K562 (cell line): ENCODE data around the gene AKAP12. TPM values are rescaled to one million over a fixed set of nuclear protein-coding genes. Genes with fewer than 3 reads are reported as not detected.

ENCODE experiments used
- ATAC-seq: fragments of 200-7000 bp; cut with Tn5 transposase; 3 replicates; pipeline ENCODE4 v1.9.1; 2020; ENCODE audit warnings: moderate library complexity
- BruUV-seq: library from RNA; stranded (reverse); fragments of 400-500 nt; replicated peaks from 2 replicates; lab custom pipeline; 2021; lab: Mats Ljungman, UMichigan
- CTCF ChIA-PET: fragments of 300-600 bp; formaldehyde crosslinking; extraction: SDS; loops from one replicate; lab custom pipeline; 2021; ENCODE audit warnings: low intra/inter-chr PET ratio; lab: Yijun Ruan, JAX
- POLR2A ChIA-PET: fragments of 300-600, 350-650 bp; sonication (Branson Sonifier 250); formaldehyde crosslinking; extraction: SDS; loops from one replicate; lab custom pipeline; 2021; ENCODE audit warnings: antibody characterized with exemption, inconsistent platforms; lab: Yijun Ruan, JAX
- DNase-seq, 4 experiments: peaks; one replicate each; pipeline versions ENCODE4 v3.0.0 to v3.0.0-alpha.2; 2011 to 2018; ENCODE audit warnings: low spot score in 3 of 4, mixed read lengths in 3 of 4; ENCODE audit errors: extremely low read depth in 1 of 4
- FAIRE-seq: peaks from 2 replicates; lab custom pipeline; 2011; peaks lifted over from hg19 to GRCh38; lab: Jason Lieb, UNC
- H2AFZ ChIP-seq: 2 replicates; pipeline ENCODE4 v1.6.0; 2011; ENCODE audit warnings: low read depth, low read length, control low read depth, inconsistent platforms
- H3K27ac ChIP-seq: fragments of 200-600 bp; 3 replicates; pipeline ENCODE4 v1.8.0; 2011; ENCODE audit warnings: low read depth, mild to moderate bottlenecking, control low read depth, inconsistent platforms, low read length, moderate library complexity, mixed read lengths; ENCODE audit errors: extremely low read depth
- H3K27me3 ChIP-seq, 2 experiments: fragments of 300-600 bp in 1 of 2; 2 replicates in 1 of 2; 3 replicates in 1 of 2; pipeline versions ENCODE4 v1.6.0 to v1.8.0; 2011; ENCODE audit warnings: inconsistent platforms in 2 of 2, low read length in 2 of 2, mild to moderate bottlenecking in 1 of 2, mixed read lengths in 1 of 2, moderate library complexity in 1 of 2; ENCODE audit not compliant: control insufficient read depth in 2 of 2, insufficient read depth in 2 of 2
- H3K36me3 ChIP-seq: fragments of 300-600 bp; 3 replicates; pipeline ENCODE4 v1.8.0; 2011; ENCODE audit warnings: mild to moderate bottlenecking, low read length, inconsistent platforms; ENCODE audit not compliant: control insufficient read depth, insufficient read depth
- H3K4me1 ChIP-seq, 2 experiments: fragments of 200-600 bp in 1 of 2; replicated peaks in 1 of 2; 2 replicates in 1 of 2; 3 replicates in 1 of 2; pipeline versions ENCODE4 v1.5.1 to v1.8.0; 2011; ENCODE audit warnings: inconsistent platforms in 2 of 2, low read length in 2 of 2, mild to moderate bottlenecking in 1 of 2, mixed read lengths in 1 of 2, moderate library complexity in 1 of 2; ENCODE audit not compliant: control insufficient read depth in 2 of 2, insufficient read depth in 2 of 2
- H3K4me2 ChIP-seq: 2 replicates; pipeline ENCODE4 v1.6.1; 2011; ENCODE audit warnings: low read length, control low read depth, inconsistent platforms, mixed read lengths; ENCODE audit not compliant: insufficient read depth
- H3K4me3 ChIP-seq: fragments of 200-600 bp; sonication (generic), shearing (Covaris generic); 2 replicates; pipeline ENCODE4 v1.5.1; 2016; ENCODE audit warnings: control low read depth, inconsistent platforms
- H3K79me2 ChIP-seq: fragments of 200-600 bp; 3 replicates; pipeline ENCODE4 v1.8.0; 2011; ENCODE audit warnings: low read length, inconsistent platforms; ENCODE audit not compliant: control insufficient read depth, insufficient read depth
- H3K9ac ChIP-seq, 2 experiments: 2 replicates each; pipeline versions ENCODE4 v1.6.0 to v1.6.1; 2011; ENCODE audit warnings: low read depth in 2 of 2, low read length in 2 of 2, control low read depth in 1 of 2, inconsistent platforms in 1 of 2, mild to moderate bottlenecking in 1 of 2, mixed read lengths in 1 of 2; ENCODE audit not compliant: insufficient read depth in 1 of 2
- H3K9me1 ChIP-seq: one replicate; pipeline ENCODE4 v1.6.0; 2011; ENCODE audit warnings: inconsistent platforms, mild to moderate bottlenecking, low read length, moderate library complexity; ENCODE audit not compliant: control insufficient read depth, insufficient read depth
- H3K9me3 ChIP-seq: replicated peaks from 2 replicates; pipeline ENCODE4 v1.5.1; 2011; ENCODE audit warnings: low read depth, low read length, inconsistent platforms; ENCODE audit not compliant: control insufficient read depth, insufficient read depth
- H4K20me1 ChIP-seq: replicated peaks from 2 replicates; pipeline ENCODE4 v1.6.1; 2011; ENCODE audit warnings: low read length, inconsistent platforms, mixed read lengths; ENCODE audit not compliant: control insufficient read depth, insufficient read depth
- CREBBP ChIP-seq: IDR thresholded peaks from one replicate; pipeline ENCODE4 v1.6.1; 2012; ENCODE audit warnings: low read depth, mild to moderate bottlenecking, control low read depth, inconsistent platforms, low read length
- DACH1 ChIP-seq: fragments of 450-650 bp; IDR thresholded peaks from 2 replicates; pipeline ENCODE4 v1.6.1; 2018; ENCODE audit not compliant: partially characterized antibody
- GTF2A2 ChIP-seq: IDR thresholded peaks from 2 replicates; pipeline ENCODE4 v1.6.1; 2016; ENCODE audit warnings: mild to moderate bottlenecking, missing genetic modification characterization, missing compliant biosample characterization
- JUND ChIP-seq, 2 experiments: IDR thresholded peaks; 2 replicates in 1 of 2; 3 replicates in 1 of 2; pipeline ENCODE4 v1.6.1; 2011; ENCODE audit warnings: borderline replicate concordance in 2 of 2, low read depth in 2 of 2, low read length in 2 of 2, improper control_type of control experiment in 1 of 2, missing biosample characterization in 1 of 2, missing genetic modification characterization in 1 of 2, missing genetic modification reagents in 1 of 2
- MCM3 ChIP-seq: fragments of 450-650 bp; IDR thresholded peaks from 2 replicates; pipeline ENCODE4 v1.6.1; 2016
- PURB ChIP-seq: sonication (generic); formaldehyde crosslinking; IDR thresholded peaks from 2 replicates; pipeline ENCODE4 v1.9.0; 2021; ENCODE audit warnings: low read depth, mild to moderate bottlenecking, missing genetic modification reagents
- SIX5 ChIP-seq, 2 experiments: IDR thresholded peaks; 2 replicates each; pipeline ENCODE4 v1.6.1; 2011; ENCODE audit warnings: low read length in 2 of 2, borderline replicate concordance in 1 of 2, low read depth in 1 of 2, mild to moderate bottlenecking in 1 of 2, moderate library complexity in 1 of 2; ENCODE audit not compliant: insufficient read depth in 1 of 2
- TEAD1 ChIP-seq, 2 experiments: fragments of 450-650 bp in 1 of 2; sonication (generic) in 1 of 2; formaldehyde crosslinking; IDR thresholded peaks; 2 replicates each; pipeline versions ENCODE4 v1.4.0 to v1.8.0; 2020 to 2022; ENCODE audit warnings: mild to moderate bottlenecking in 2 of 2, missing genetic modification reagents in 1 of 2
- ZNF146 ChIP-seq: IDR thresholded peaks from one replicate; pipeline ENCODE4 v1.6.1; 2018; ENCODE audit warnings: missing compliant biosample characterization; ENCODE audit not compliant: unreplicated experiment
- WGBS: fragments of 100-300 bp; shearing (Covaris generic); methylation state at CpG from one replicate; pipeline ENCODE4 v1.1.6; 2016; ENCODE audit warnings: low coverage, mixed read lengths; ENCODE audit not compliant: insufficient coverage; ENCODE audit errors: missing lambda C conversion rate; 5-methylcytosine and 5-hydroxymethylcytosine counted together
- in situ Hi-C: fragments of 300-500 bp; cut with MboI; formaldehyde crosslinking; loops from 4 replicates; pipeline ENCODE4 v1.15.0; 2018; ENCODE audit warnings: inconsistent platforms, mixed read lengths
- intact Hi-C: fragments of 100-400 bp; cut with micrococcal nuclease; formaldehyde crosslinking; loops from 2 replicates; pipeline ENCODE4 v1.14.2; 2022
- polyA plus RNA-seq, 8 experiments: library from polyadenylated mRNA; depleted of rRNA in 4 of 8; stranded (reverse) in 5 of 8; unstranded in 3 of 8; fragments of >200 nt; fragmentation: Nextera tagmentation in 2 of 8; fragmentation: Illumina TruSeq in 1 of 8; extraction: Ambion mirVana in 2 of 8; extraction: Trizol in 1 of 8; gene quantifications; 2 replicates each; pipeline versions ENCODE4 v1.2.1 to v1.2.3, GENCODE V29; 2011 to 2014; ENCODE audit warnings: inconsistent platforms in 1 of 8, missing spikeins in 1 of 8
- total RNA-seq, 7 experiments: library from RNA; depleted of rRNA in 6 of 7; stranded (reverse); fragments of >200 nt in 6 of 7; fragmentation: Illumina TruSeq in 2 of 7; extraction: Trizol in 2 of 7; gene quantifications; 2 replicates each; pipeline versions ENCODE4 v1.2.1 to v1.2.3, GENCODE V29; 2011 to 2021; ENCODE audit warnings: low replicate concordance in 1 of 7

Gene AKAP12
- total and polyA plus RNA-seq, 9 of the 15 experiments (the other 6 are each of a cell fraction or from before 2014, with no cell fraction given) = 0.08 to 2.0 (median 0.62) TPM

- no peak for TF ChIP-seq ZNF146
- TF ChIP-seq GTF2A2 (tag) = no peak
- TF ChIP-seq JUND (IDR thresholded peaks at IDR 0.05; ENCODE audit: borderline replicate concordance, low read depth, low read length) = no peak
- no peak for TF ChIP-seq JUND (tag; IDR thresholded peaks at IDR 0.05; ENCODE audit: borderline replicate concordance, low read depth, low read length)
- no peak for TF ChIP-seq CREBBP
- TF ChIP-seq MCM3 = no peak
- TF ChIP-seq DACH1 = no peak
- TF ChIP-seq SIX5 (IDR thresholded peaks at IDR 0.05; ENCODE audit: borderline replicate concordance in 1 of 2, insufficient read depth in 1 of 2, low read depth in 1 of 2, low read length in 2 of 2) = no peak
- TF ChIP-seq TEAD1 (CRISPR knock-in tag; IDR thresholded peaks at IDR 0.05) = no peak
- no peak for TF ChIP-seq PURB (CRISPR knock-in tag)
- in situ Hi-C loops = no loop called here
- CTCF ChIA-PET = no interaction called here
- DNase-seq = no peak
- Histone ChIP-seq H3K27me3 (peaks cover 31 to 47% of the 10 kb centered on the region in 2 experiments), H2AFZ (no peak overlapping the region), H3K4me3 (no peak overlapping the region), H3K9me3 (no peaks in the 10 kb centered on the region), H3K4me1 (no peaks in the 10 kb centered on the region), H3K9me1 (no peaks in the 10 kb centered on the region), H3K27ac (no peak overlapping the region), H3K36me3 (no peaks in the 10 kb centered on the region), H4K20me1 (no peaks in the 10 kb centered on the region), H3K9ac (no peak overlapping the region), H3K79me2 (no peaks in the 10 kb centered on the region), H3K4me2 (no peak overlapping the region)
- ATAC-seq = no peak; the same call in 2 of the 3 replicates
- FAIRE-seq = no peak
- POLR2A ChIA-PET = no interaction called here
- intact Hi-C loops = no loop called here
- WGBS = 3% methylated on average over 3 of the region's 3 CpGs
- BruUV-seq = no TSS peak
These were observed 78.2 kb downstream of the AKAP12 start for GRCh38 chr6:151317995-151318365.
